RWPE1 (cell line): Measurements from ENCODE around the gene DOCK8.

Source experiments
- CTCF ChIA-PET: fragments of 350-600 bp; sonication (Branson Sonifier 250); formaldehyde crosslinking; extraction: SDS; loops from one replicate; lab custom pipeline; 2021; lab: Yijun Ruan, JAX
- POLR2A ChIA-PET: fragments of 400-600 bp; formaldehyde crosslinking; extraction: SDS; loops from one replicate; lab custom pipeline; 2020; ENCODE audit warnings: antibody characterized with exemption; ENCODE audit not compliant: low non-redundant PET; lab: Yijun Ruan, JAX
- DNase-seq: peaks from one replicate; pipeline ENCODE4 v3.0.0; 2012; ENCODE audit warnings: low spot score
- H3K27ac ChIP-seq: fragments of 450-650 bp; 2 replicates; pipeline ENCODE4 v1.5.1; 2017
- TF ChIP-seq, protein P1 (sequence below): fragments of 450-650 bp; conservative IDR thresholded peaks from 2 replicates; pipeline ENCODE4 v1.5.1; 2017; ENCODE audit warnings: low read depth, mild to moderate bottlenecking

Gene DOCK8

DNA sequence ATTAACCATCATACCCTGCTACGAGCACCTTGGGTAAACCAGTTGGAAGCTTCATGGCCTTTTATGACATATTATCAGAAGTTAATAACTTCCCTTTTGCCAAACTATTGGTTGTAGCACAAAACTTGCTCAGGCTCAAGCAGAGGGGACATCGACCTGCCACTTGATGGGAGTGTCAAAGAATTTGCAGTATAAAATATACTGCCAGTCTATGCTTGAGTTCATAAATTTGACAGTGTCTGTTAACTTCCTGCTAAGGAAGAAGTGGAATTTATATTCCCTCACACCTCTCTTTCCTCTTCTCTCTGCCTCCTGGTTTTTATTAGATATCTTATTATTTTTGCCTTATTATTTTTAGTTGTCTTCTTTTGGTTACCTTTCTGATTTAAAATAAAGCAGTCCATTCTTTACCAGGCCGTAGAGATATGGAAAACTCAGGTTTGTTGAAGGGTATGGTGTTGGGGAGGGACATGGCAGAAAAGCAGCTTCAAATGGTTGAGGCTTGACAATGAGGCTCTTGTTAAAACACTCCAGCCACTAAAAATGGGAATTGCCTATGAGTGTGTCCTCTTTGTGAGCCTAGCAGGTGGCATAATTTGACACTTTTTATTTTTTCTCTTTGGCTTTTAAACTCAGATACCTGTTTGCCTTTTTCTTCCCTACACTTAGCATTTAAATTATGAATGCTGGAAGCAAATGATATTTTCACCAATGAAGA lies 298.0 kb downstream of the DOCK8 start:
- TF ChIP-seq, protein P1, sequence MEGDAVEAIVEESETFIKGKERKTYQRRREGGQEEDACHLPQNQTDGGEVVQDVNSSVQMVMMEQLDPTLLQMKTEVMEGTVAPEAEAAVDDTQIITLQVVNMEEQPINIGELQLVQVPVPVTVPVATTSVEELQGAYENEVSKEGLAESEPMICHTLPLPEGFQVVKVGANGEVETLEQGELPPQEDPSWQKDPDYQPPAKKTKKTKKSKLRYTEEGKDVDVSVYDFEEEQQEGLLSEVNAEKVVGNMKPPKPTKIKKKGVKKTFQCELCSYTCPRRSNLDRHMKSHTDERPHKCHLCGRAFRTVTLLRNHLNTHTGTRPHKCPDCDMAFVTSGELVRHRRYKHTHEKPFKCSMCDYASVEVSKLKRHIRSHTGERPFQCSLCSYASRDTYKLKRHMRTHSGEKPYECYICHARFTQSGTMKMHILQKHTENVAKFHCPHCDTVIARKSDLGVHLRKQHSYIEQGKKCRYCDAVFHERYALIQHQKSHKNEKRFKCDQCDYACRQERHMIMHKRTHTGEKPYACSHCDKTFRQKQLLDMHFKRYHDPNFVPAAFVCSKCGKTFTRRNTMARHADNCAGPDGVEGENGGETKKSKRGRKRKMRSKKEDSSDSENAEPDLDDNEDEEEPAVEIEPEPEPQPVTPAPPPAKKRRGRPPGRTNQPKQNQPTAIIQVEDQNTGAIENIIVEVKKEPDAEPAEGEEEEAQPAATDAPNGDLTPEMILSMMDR: no peak
- H3K27ac ChIP-seq: no peak overlapping the region
- CTCF ChIA-PET: no interaction called here
- DNase-seq: no peak
- POLR2A ChIA-PET: no interaction called here
